B cell (primary cell): Measurements from ENCODE around the gene FRMD3.

Source experiments
- EZH2 ChIP-seq: IDR thresholded peaks from 2 replicates; pipeline ENCODE4 v1.6.1; 2012; ENCODE audit warnings: borderline replicate concordance, low read depth, mild to moderate bottlenecking, moderate library complexity, low read length; ENCODE audit not compliant: insufficient read depth, poor library complexity, severe bottlenecking
- TF ChIP-seq, protein P1 (sequence below): fragments of 200-600 bp; IDR thresholded peaks from one replicate; pipeline ENCODE4 v1.8.0; 2022; ENCODE audit warnings: antibody characterized with exemption, mild to moderate bottlenecking

- TF ChIP-seq, protein P1, sequence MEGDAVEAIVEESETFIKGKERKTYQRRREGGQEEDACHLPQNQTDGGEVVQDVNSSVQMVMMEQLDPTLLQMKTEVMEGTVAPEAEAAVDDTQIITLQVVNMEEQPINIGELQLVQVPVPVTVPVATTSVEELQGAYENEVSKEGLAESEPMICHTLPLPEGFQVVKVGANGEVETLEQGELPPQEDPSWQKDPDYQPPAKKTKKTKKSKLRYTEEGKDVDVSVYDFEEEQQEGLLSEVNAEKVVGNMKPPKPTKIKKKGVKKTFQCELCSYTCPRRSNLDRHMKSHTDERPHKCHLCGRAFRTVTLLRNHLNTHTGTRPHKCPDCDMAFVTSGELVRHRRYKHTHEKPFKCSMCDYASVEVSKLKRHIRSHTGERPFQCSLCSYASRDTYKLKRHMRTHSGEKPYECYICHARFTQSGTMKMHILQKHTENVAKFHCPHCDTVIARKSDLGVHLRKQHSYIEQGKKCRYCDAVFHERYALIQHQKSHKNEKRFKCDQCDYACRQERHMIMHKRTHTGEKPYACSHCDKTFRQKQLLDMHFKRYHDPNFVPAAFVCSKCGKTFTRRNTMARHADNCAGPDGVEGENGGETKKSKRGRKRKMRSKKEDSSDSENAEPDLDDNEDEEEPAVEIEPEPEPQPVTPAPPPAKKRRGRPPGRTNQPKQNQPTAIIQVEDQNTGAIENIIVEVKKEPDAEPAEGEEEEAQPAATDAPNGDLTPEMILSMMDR = no peak
- no peak for TF ChIP-seq EZH2
Measured at GRCh38 chr9:83466877-83467276, 71.3 kb downstream of the FRMD3 start.
